ENCODE data around the gene GRAMD1B.

DNA sequence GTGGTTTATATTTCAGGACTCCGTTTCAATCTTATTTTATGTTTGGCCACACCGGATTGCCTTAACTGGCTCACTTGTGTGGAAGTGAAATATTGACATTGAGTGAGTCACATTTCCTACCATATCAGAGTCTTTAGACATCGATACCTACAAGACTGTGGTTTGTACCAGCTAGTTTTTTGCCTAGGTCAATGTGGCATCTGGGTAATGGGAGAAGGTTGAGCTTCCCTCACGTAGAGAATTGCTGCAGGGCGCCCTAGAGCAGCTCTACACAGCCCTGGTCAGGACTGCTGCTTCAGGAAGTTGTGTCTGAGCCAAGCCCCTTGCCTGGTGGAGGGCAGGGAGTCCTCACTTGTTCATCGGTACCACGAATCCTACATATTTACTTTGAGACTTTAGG, 1.6 kb downstream of the GRAMD1B start:
- TF ChIP-seq CTCF (conservative IDR thresholded peaks at IDR 0.05; ENCODE audit: low read depth, low read length) (no peak), EZH2 (IDR thresholded peaks at IDR 0.05; ENCODE audit: low read length, unreplicated experiment) (no peak)
